Activated CD4-positive, alpha-beta T cell treated with anti-CD3 and anti-CD28 coated beads for 36 hours (primary cell): Measurements from ENCODE around the gene SLC9A9. TPM values are rescaled to one million over a fixed set of nuclear protein-coding genes. Genes with fewer than 3 reads are reported as not detected.

Experiments
- ATAC-seq: fragments of 200-7000 bp; cut with Tn5 transposase; one replicate; pipeline ENCODE4 v1.10.0; 2021; ENCODE audit warnings: mild to moderate bottlenecking, moderate library complexity
- CTCF ChIA-PET: fragments of 350-600 bp; sonication (Branson Sonifier 250); formaldehyde crosslinking; loops from one replicate; lab custom pipeline; 2021; ENCODE audit warnings: antibody characterized with exemption; lab: Charles Lee
- POLR2A ChIA-PET: fragments of 350-600 bp; sonication (Branson Sonifier 250); formaldehyde crosslinking; loops from one replicate; lab custom pipeline; 2021; ENCODE audit warnings: antibody characterized with exemption, inconsistent platforms; lab: Charles Lee
- DNase-seq: peaks from one replicate; pipeline ENCODE4 v3.0.0-alpha.2; 2020
- H3K27ac Mint-ChIP-seq: one replicate; pipeline ENCODE4 v1.8.0; 2021; ENCODE audit warnings: mixed read lengths
- H3K27me3 Mint-ChIP-seq: one replicate; pipeline ENCODE4 v1.8.0; 2021; ENCODE audit warnings: mixed read lengths
- H3K36me3 Mint-ChIP-seq: one replicate; pipeline ENCODE4 v1.8.0; 2021; ENCODE audit warnings: low read depth, mixed read lengths
- H3K4me1 Mint-ChIP-seq: one replicate; pipeline ENCODE4 v1.8.0; 2021; ENCODE audit warnings: mixed read lengths
- H3K4me3 Mint-ChIP-seq: one replicate; pipeline ENCODE4 v1.8.0; 2021; ENCODE audit warnings: mild to moderate bottlenecking, moderate library complexity, mixed read lengths
- H3K9me3 Mint-ChIP-seq: one replicate; pipeline ENCODE4 v1.8.0; 2021; ENCODE audit warnings: low read depth, mixed read lengths
- intact Hi-C, 2 experiments: fragments of 100-400 bp; cut with DNase I in 1 of 2; cut with micrococcal nuclease in 1 of 2; formaldehyde crosslinking; loops; one replicate each; pipeline versions ENCODE4 v1.14.2 to v1.15.1; 2022 to 2024; cut with DNase I, micrococcal nuclease
- total RNA-seq, 2 experiments: library from RNA; stranded (reverse); gene quantifications; one replicate each; pipeline ENCODE4 v1.2.3, GENCODE V29; 2021

Gene SLC9A9
- total RNA-seq, 2 experiments from 2014 or later: 1.4 to 1.6 TPM

DNA sequence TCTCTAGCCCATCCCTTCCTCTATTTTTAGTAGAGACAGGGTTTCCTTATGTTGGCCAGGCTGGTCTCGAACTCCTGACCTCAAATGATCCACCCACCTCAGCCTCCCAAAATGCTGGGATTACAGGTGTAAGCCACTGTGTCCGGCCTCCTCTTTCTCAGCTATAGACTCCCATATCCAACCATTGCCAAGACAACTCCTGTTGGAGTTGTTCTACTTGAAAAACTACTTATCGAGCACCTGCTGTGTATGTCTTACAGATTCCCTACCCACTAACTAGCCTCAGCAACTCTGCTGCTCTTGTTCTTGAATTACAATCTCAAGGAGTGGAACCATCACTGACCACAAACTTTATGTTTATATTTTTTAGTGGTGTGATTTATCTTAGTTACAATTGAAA lies 186.6 kb downstream of the SLC9A9 start:
- ATAC-seq (no peak), DNase-seq (no peak)
- ChIA-PET CTCF (interaction anchor here (1.0 to 1.4 kb wide), 2 partner anchors 7 to 68 kb away, joined by 3 read pairs; no protein-coding TSS in a partner anchor), POLR2A (no interaction called here)
- H3K4me1 Mint-ChIP-seq: no peaks in the 10 kb centered on the region
- H3K9me3 Mint-ChIP-seq: peaks cover 3% of the 10 kb centered on the region
- no peaks in the 10 kb centered on the region for H3K27me3 Mint-ChIP-seq
- no peak overlapping the region for H3K4me3 Mint-ChIP-seq
- peaks cover 3% of the 10 kb centered on the region for H3K36me3 Mint-ChIP-seq
- no peak overlapping the region for H3K27ac Mint-ChIP-seq
- intact Hi-C loops: no loop called here

- no peak for DNase-seq
Observed at GRCh38 chr3:143658861-143659260, 189.4 kb downstream of the SLC9A9 start.

GRCh38 chr3:143658116-143658515 lies 190.2 kb downstream of the SLC9A9 start:
- Mint-ChIP-seq H3K27me3 (no peaks in the 10 kb centered on the region), H3K27ac (no peak overlapping the region), H3K4me1 (no peaks in the 10 kb centered on the region), H3K36me3 (no peaks in the 10 kb centered on the region), H3K9me3 (no peaks in the 10 kb centered on the region), H3K4me3 (no peak overlapping the region)
- ATAC-seq (no peak), DNase-seq (no peak)
- intact Hi-C loops: no loop called here
- ChIA-PET POLR2A (no interaction called here), CTCF (interaction anchor here (0.6 to 0.9 kb wide), 3 partner anchors 10 to 1204 kb away, joined by 3 to 4 read pairs (median 3); no protein-coding TSS in a partner anchor)

More at GRCh38 chr3:143658861-143659260, 189.4 kb downstream of the SLC9A9 start:
- H3K4me3 Mint-ChIP-seq: no peak overlapping the region
- H3K27ac Mint-ChIP-seq: no peak overlapping the region
- no peaks in the 10 kb centered on the region for H3K27me3 Mint-ChIP-seq
- H3K36me3 Mint-ChIP-seq: peaks cover 3% of the 10 kb centered on the region
- ChIA-PET CTCF (no interaction called here), POLR2A (no interaction called here)
- intact Hi-C loops: no loop called here
- peaks cover 3% of the 10 kb centered on the region for H3K9me3 Mint-ChIP-seq
- no peak for ATAC-seq
- no peaks in the 10 kb centered on the region for H3K4me1 Mint-ChIP-seq

DNA sequence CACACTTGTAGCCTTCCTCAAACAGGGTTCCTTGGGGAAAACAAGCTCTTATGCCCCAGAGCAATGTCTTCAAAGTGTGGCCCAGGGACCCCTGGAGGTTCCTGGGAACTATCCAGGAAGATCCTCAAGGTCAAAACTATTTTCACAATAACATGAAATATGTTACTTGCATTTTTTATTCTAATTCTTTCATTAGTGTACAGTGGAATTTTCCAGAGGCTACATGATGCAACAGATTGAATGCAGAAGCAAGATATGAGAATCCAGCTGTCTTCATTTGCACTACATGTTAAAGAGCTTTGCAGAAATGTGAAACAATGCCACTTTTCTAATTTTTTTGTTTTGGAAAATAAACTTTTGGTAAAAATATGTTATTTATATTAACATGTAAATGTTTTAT lies 190.9 kb downstream of the SLC9A9 start:
- H3K4me3 Mint-ChIP-seq: no peak overlapping the region
- no peaks in the 10 kb centered on the region for H3K9me3 Mint-ChIP-seq
- no peaks in the 10 kb centered on the region for H3K36me3 Mint-ChIP-seq
- CTCF ChIA-PET: interaction anchor here (0.6 to 1.0 kb wide), 4 partner anchors 16 to 1203 kb away, joined by 3 to 4 read pairs (median 4); no protein-coding TSS in a partner anchor
- no peak for ATAC-seq
- H3K27ac Mint-ChIP-seq: no peak overlapping the region
- H3K27me3 Mint-ChIP-seq: no peaks in the 10 kb centered on the region
- intact Hi-C loops: no loop called here
- POLR2A ChIA-PET: no interaction called here
- DNase-seq: no peak
- H3K4me1 Mint-ChIP-seq: no peaks in the 10 kb centered on the region

DNA sequence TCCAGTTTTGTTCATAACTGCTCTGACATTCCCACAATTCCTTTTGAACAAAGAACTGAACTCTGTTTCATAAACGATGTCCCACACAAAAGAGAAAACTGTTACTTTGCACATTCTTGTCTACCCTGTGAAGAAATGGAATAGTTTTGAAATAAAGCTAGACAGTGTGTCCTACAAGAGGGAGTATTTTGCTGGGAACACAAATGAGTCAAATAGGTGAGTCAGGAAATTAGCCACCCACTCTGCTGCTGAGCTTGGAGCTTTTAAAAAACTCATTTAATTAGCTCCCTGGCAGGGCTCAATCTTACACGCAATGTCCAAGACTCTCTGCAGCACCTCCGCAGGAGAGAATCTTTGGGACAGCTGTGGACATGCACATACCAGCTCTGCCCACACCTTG lies 193.4 kb downstream of the SLC9A9 start:
- no peaks in the 10 kb centered on the region for H3K4me1 Mint-ChIP-seq
- DNase-seq (no peak), ATAC-seq (no peak)
- intact Hi-C loops: no loop called here
- no peak overlapping the region for H3K4me3 Mint-ChIP-seq
- peaks cover 3% of the 10 kb centered on the region for H3K36me3 Mint-ChIP-seq
- POLR2A ChIA-PET: no interaction called here
- CTCF ChIA-PET: interaction anchor here (0.8 to 1.3 kb wide), 3 partner anchors 12 to 222 kb away, joined by 3 to 4 read pairs (median 4); no protein-coding TSS in a partner anchor
- no peaks in the 10 kb centered on the region for H3K27me3 Mint-ChIP-seq
- no peak overlapping the region for H3K27ac Mint-ChIP-seq
- no peaks in the 10 kb centered on the region for H3K9me3 Mint-ChIP-seq

GRCh38 chr3:143653935-143654334 lies 194.3 kb downstream of the SLC9A9 start:
- Mint-ChIP-seq H3K4me1 (no peaks in the 10 kb centered on the region), H3K27me3 (no peaks in the 10 kb centered on the region), H3K4me3 (no peak overlapping the region), H3K9me3 (no peaks in the 10 kb centered on the region), H3K36me3 (peaks cover 3% of the 10 kb centered on the region), H3K27ac (no peak overlapping the region)
- intact Hi-C loops: no loop called here
- POLR2A ChIA-PET: no interaction called here
- CTCF ChIA-PET: interaction anchor here (0.8 to 1.3 kb wide), 3 partner anchors 9 to 493 kb away, joined by 3 to 4 read pairs (median 3); no protein-coding TSS in a partner anchor
- DNase-seq (no peak), ATAC-seq (no peak)

DNA sequence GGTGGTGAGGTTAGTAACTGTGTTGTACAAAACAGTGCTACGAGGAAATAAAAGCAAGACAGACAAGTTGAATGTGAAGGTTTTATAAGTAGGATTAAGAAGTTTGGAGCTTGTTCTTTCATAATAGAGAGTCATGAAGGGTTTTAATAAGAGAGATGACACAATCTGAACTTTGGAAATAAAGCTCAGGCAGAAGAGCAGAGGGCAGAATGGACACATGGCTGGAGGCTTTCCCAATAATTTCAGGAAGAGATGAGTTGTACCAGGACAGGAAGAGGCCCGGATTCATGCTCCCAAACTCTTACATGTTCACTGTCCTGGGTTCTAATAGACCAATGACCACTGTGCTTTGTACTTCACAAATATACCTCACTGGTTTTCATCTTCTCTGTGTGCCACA lies 194.8 kb downstream of the SLC9A9 start:
- ChIA-PET POLR2A (no interaction called here), CTCF (interaction anchor here (0.9 to 1.2 kb wide), 2 partner anchors 9 to 20 kb away, joined by 3 to 4 read pairs; no protein-coding TSS in a partner anchor)
- DNase-seq (no peak), ATAC-seq (no peak)
- H3K27ac Mint-ChIP-seq: no peak overlapping the region
- H3K4me3 Mint-ChIP-seq: no peak overlapping the region
- H3K4me1 Mint-ChIP-seq: no peaks in the 10 kb centered on the region
- no peaks in the 10 kb centered on the region for H3K9me3 Mint-ChIP-seq
- no peaks in the 10 kb centered on the region for H3K27me3 Mint-ChIP-seq
- H3K36me3 Mint-ChIP-seq: peaks cover 3% of the 10 kb centered on the region
- intact Hi-C loops: no loop called here

- no peaks in the 10 kb centered on the region for H3K9me3 Mint-ChIP-seq
- no peak overlapping the region for H3K4me3 Mint-ChIP-seq
- CTCF ChIA-PET: interaction anchor here (0.5 to 2.0 kb wide), 3 partner anchors 8 to 1014 kb away, joined by 3 to 8 read pairs (median 3); no protein-coding TSS in a partner anchor
- no peaks in the 10 kb centered on the region for H3K4me1 Mint-ChIP-seq
- no peaks in the 10 kb centered on the region for H3K27me3 Mint-ChIP-seq
- no peak overlapping the region for H3K27ac Mint-ChIP-seq
- no peak for ATAC-seq
- POLR2A ChIA-PET: interaction anchor here (0.9 kb wide), 1 partner anchor 21 kb away, joined by 5 read pairs; no protein-coding TSS in a partner anchor
- intact Hi-C loops: no loop called here
- peaks cover 3% of the 10 kb centered on the region for H3K36me3 Mint-ChIP-seq
- no peak for DNase-seq
Observed at GRCh38 chr3:143652118-143652517, 196.2 kb downstream of the SLC9A9 start.

GRCh38 chr3:143650827-143651226 lies 197.4 kb downstream of the SLC9A9 start:
- ATAC-seq: no peak
- H3K27ac Mint-ChIP-seq: no peak overlapping the region
- ChIA-PET CTCF (interaction anchor here (0.8 to 2.0 kb wide), 4 partner anchors 10 to 375 kb away, joined by 3 to 8 read pairs (median 3); no protein-coding TSS in a partner anchor), POLR2A (no interaction called here)
- no peaks in the 10 kb centered on the region for H3K9me3 Mint-ChIP-seq
- H3K27me3 Mint-ChIP-seq: no peaks in the 10 kb centered on the region
- no peaks in the 10 kb centered on the region for H3K4me1 Mint-ChIP-seq
- intact Hi-C loops: no loop called here
- H3K4me3 Mint-ChIP-seq: no peak overlapping the region
- peaks cover 3% of the 10 kb centered on the region for H3K36me3 Mint-ChIP-seq
- DNase-seq: no peak

GRCh38 chr3:143650120-143650519 lies 198.1 kb downstream of the SLC9A9 start:
- DNase-seq (no peak), ATAC-seq (no peak)
- no peaks in the 10 kb centered on the region for H3K27me3 Mint-ChIP-seq
- no peak overlapping the region for H3K27ac Mint-ChIP-seq
- intact Hi-C loops: no loop called here
- peaks cover 3% of the 10 kb centered on the region for H3K36me3 Mint-ChIP-seq
- ChIA-PET POLR2A (no interaction called here), CTCF (interaction anchor here (0.8 to 2.0 kb wide), 5 partner anchors 10 to 375 kb away, joined by 3 to 8 read pairs (median 3); no protein-coding TSS in a partner anchor)
- no peaks in the 10 kb centered on the region for H3K4me1 Mint-ChIP-seq
- no peaks in the 10 kb centered on the region for H3K9me3 Mint-ChIP-seq
- no peak overlapping the region for H3K4me3 Mint-ChIP-seq

GRCh38 chr3:143648708-143649107 lies 199.6 kb downstream of the SLC9A9 start:
- Mint-ChIP-seq H3K4me1 (no peaks in the 10 kb centered on the region), H3K27ac (no peak overlapping the region), H3K36me3 (peaks cover 3% of the 10 kb centered on the region), H3K4me3 (no peak overlapping the region), H3K27me3 (no peaks in the 10 kb centered on the region), H3K9me3 (no peaks in the 10 kb centered on the region)
- DNase-seq: peak; percentile 15
- ChIA-PET POLR2A (no interaction called here), CTCF (interaction anchor here (0.6 to 1.4 kb wide), 4 partner anchors 9 to 797 kb away, joined by 3 to 4 read pairs (median 4); no protein-coding TSS in a partner anchor)
- intact Hi-C loops: loop anchor here in 1 of 2 experiments (10.0 kb wide), 2 partner anchors 214 to 524 kb away; no protein-coding TSS in a partner anchor
- ATAC-seq: no peak

DNA sequence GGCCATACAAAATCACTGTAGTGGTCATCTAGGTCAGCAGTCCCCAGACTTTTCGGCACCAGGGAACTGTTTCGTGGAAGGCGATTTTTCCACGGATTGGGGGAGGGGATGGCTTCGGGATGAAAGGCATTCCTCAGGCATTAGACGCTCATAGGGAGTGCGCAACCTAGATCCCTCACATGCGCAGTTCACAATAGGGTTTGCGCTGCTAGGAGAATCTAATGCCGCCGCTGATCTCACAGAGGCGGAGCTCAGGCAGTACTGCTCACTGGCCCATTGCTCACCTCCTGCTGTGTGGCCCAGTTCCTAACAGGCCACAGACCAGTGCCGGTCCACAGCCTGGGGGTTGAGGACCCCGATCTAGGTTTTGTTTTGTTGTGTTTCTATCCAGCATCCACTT lies 200.1 kb downstream of the SLC9A9 start:
- H3K9me3 Mint-ChIP-seq: no peaks in the 10 kb centered on the region
- no peaks in the 10 kb centered on the region for H3K27me3 Mint-ChIP-seq
- peaks cover 3% of the 10 kb centered on the region for H3K36me3 Mint-ChIP-seq
- ATAC-seq (no peak), DNase-seq (no peak)
- intact Hi-C loops: loop anchor here in 1 of 2 experiments (10.0 kb wide), 2 partner anchors 213 to 523 kb away; no protein-coding TSS in a partner anchor
- no peak overlapping the region for H3K27ac Mint-ChIP-seq
- POLR2A ChIA-PET: no interaction called here
- no peak overlapping the region for H3K4me3 Mint-ChIP-seq
- H3K4me1 Mint-ChIP-seq: no peaks in the 10 kb centered on the region
- CTCF ChIA-PET: interaction anchor here (1.2 kb wide), 1 partner anchor 10 kb away, joined by 3 read pairs; no protein-coding TSS in a partner anchor
